Measurements from ENCODE around the gene BANK1.

BANK1 gene

DNA sequence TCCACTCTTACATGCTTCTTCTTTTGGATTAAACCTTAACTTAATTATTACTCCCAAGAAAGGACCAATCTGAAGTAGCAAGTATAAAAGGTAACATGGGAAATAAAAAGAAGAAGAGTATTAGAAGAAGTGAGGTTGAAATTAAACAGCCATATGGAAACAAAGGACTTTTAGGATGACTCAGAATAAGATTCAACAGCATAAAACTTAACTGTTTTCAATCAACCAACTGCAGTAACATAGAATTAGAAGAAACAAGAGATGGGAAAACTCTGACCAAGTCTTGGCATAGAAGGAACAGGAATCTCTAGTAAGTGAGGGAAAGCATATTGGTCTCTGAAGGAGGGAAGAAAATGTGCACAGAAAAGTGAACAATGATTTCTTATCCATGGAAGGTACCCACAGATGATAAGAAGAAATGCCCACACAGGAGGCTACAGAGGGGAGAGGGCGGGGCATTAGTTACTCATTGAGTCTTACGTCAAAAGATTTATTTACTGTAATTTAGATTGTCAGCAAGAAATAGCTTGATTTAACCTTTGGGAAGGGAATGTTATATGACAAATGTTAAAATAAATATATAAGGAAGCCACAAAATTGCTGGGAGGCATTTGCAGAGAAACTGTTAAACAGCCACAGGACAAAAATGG, 177.3 kb downstream of the BANK1 start:
- no peaks in the 10 kb centered on the region for H3K4me1 ChIP-seq (ENCODE audit: control insufficient read depth in 1 of 2, insufficient read depth in 2 of 2, low read length in 2 of 2)
- H3K36me3 ChIP-seq (ENCODE audit: control insufficient read depth in 1 of 2, insufficient read depth in 2 of 2, low read length in 2 of 2) = no peaks in the 10 kb centered on the region
- H3K27me3 ChIP-seq (ENCODE audit: control insufficient read depth in 1 of 2, insufficient read depth in 2 of 2, low read length in 2 of 2) = no peaks in the 10 kb centered on the region
- no peaks in the 10 kb centered on the region for H3K9me3 ChIP-seq (ENCODE audit: control insufficient read depth in 1 of 2, low read length in 2 of 2)
- H3K9ac ChIP-seq (ENCODE audit: low read depth in 1 of 2, low read length in 2 of 2) = no peak overlapping the region
- H3K4me3 ChIP-seq (ENCODE audit: low read depth in 1 of 2, low read length in 2 of 2) = no peak overlapping the region
- no peak overlapping the region for H3K27ac ChIP-seq (ENCODE audit: low read depth, low read length)

DNA sequence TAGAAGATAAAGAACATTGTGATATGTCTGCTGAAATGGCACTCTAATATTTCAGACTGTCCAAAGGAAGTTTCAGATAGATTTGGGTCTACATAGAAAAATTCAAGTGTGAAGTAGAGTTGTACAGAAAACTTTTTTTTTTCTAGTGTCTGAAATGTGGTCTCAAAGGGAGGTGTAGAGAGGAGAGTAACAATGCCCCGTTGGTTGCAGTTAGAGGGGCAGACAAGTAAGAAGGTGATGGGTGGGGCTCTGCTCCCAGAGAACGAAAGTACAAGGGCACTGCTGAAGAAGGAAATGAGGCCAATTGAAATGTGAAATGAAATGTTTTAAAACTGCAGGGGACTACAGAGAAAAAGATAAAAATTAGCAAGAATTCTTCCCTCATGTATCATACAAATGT, 177.8 kb downstream of the BANK1 start:
- Histone ChIP-seq H3K9ac (ENCODE audit: low read depth in 1 of 2, low read length in 2 of 2) (no peak overlapping the region), H3K9me3 (ENCODE audit: control insufficient read depth in 1 of 2, low read length in 2 of 2) (no peaks in the 10 kb centered on the region), H3K4me3 (ENCODE audit: low read depth in 1 of 2, low read length in 2 of 2) (no peak overlapping the region), H3K36me3 (ENCODE audit: control insufficient read depth in 1 of 2, insufficient read depth in 2 of 2, low read length in 2 of 2) (no peaks in the 10 kb centered on the region), H3K27me3 (ENCODE audit: control insufficient read depth in 1 of 2, insufficient read depth in 2 of 2, low read length in 2 of 2) (no peaks in the 10 kb centered on the region), H3K27ac (ENCODE audit: low read depth, low read length) (no peak overlapping the region), H3K4me1 (ENCODE audit: control insufficient read depth in 1 of 2, insufficient read depth in 2 of 2, low read length in 2 of 2) (no peaks in the 10 kb centered on the region)

DNA sequence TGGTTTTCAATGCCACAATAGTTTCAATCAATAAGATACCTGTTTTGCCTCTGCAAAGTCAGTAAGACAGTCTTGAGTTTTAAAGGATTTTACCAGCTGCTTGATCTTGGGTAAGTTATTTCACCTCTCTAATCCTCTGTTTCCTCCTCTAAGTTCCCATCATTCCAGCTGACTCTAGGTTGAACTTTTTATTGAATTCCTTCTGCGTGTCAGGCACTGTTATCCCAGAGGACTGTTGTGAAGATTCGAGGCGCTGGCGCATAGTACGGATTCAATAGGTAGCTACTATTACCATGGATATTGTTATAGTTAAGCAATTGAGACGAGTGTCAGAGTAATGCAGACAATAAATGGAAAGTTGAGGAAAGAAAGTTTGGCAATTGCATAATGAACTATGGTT, 179.4 kb downstream of the BANK1 start:
- Histone ChIP-seq H3K9me3 (ENCODE audit: control insufficient read depth in 1 of 2, low read length in 2 of 2) (no peaks in the 10 kb centered on the region), H3K9ac (ENCODE audit: low read depth in 1 of 2, low read length in 2 of 2) (no peak overlapping the region), H3K27ac (ENCODE audit: low read depth, low read length) (no peak overlapping the region), H3K4me1 (ENCODE audit: control insufficient read depth in 1 of 2, insufficient read depth in 2 of 2, low read length in 2 of 2) (no peaks in the 10 kb centered on the region), H3K36me3 (ENCODE audit: control insufficient read depth in 1 of 2, insufficient read depth in 2 of 2, low read length in 2 of 2) (no peaks in the 10 kb centered on the region), H3K4me3 (ENCODE audit: low read depth in 1 of 2, low read length in 2 of 2) (no peak overlapping the region), H3K27me3 (ENCODE audit: control insufficient read depth in 1 of 2, insufficient read depth in 2 of 2, low read length in 2 of 2) (no peaks in the 10 kb centered on the region)

DNA sequence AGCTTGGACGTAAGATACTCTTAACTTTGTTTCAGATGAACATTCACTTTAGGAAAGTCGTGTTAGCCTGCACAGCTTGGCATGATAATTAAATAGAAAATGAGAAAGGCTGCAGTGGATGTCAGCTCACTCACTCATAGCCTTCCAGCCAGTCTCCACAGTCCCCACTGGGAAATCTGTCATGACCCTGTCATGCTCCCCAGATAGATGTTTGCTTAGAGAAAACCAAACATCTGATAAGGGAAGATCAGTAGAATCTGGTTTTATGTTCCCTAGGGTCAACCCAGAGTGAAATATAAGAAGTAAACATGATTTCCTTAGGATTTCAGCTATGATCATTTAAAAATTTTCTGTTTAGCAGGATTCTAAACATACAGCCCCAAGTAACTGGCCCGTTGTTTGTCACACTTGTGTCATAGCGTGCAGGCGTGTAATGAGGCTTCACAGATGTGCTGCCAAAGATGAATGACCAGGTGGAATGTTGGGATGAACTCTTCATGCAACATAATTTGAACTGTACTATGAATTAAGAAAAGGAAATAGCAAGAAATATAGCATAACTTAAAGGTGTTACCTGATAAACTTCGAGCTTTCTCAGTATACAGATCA, 180.1 kb downstream of the BANK1 start:
- H3K4me1 ChIP-seq (ENCODE audit: control insufficient read depth in 1 of 2, insufficient read depth in 2 of 2, low read length in 2 of 2) = no peaks in the 10 kb centered on the region
- H3K9ac ChIP-seq (ENCODE audit: low read depth in 1 of 2, low read length in 2 of 2) = no peak overlapping the region
- H3K27me3 ChIP-seq (ENCODE audit: control insufficient read depth in 1 of 2, insufficient read depth in 2 of 2, low read length in 2 of 2) = no peaks in the 10 kb centered on the region
- no peak overlapping the region for H3K4me3 ChIP-seq (ENCODE audit: low read depth in 1 of 2, low read length in 2 of 2)
- H3K9me3 ChIP-seq (ENCODE audit: control insufficient read depth in 1 of 2, low read length in 2 of 2) = no peaks in the 10 kb centered on the region
- no peak overlapping the region for H3K27ac ChIP-seq (ENCODE audit: low read depth, low read length)
- H3K36me3 ChIP-seq (ENCODE audit: control insufficient read depth in 1 of 2, insufficient read depth in 2 of 2, low read length in 2 of 2) = no peaks in the 10 kb centered on the region

DNA sequence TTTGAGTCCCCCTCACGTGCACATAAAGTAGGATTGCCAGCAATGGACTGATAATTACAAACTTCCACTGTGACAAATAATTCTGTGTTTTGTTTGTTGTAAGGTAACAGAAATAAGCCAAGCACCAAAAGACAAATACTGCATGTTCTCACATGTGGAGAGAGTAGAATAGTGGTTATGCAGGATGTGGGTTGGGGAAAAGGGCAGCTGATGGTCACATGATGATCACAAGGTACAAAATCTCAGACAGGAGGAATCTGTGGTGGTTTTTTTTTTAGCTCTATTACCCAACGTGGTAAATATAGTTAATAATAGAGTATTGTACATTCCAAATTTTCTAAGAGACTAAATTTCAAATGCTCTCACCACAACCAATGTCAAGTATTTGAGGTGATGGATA, 182.3 kb downstream of the BANK1 start:
- Histone ChIP-seq H3K4me3 (ENCODE audit: low read depth in 1 of 2, low read length in 2 of 2) (no peak overlapping the region), H3K27me3 (ENCODE audit: control insufficient read depth in 1 of 2, insufficient read depth in 2 of 2, low read length in 2 of 2) (no peaks in the 10 kb centered on the region), H3K4me1 (ENCODE audit: control insufficient read depth in 1 of 2, insufficient read depth in 2 of 2, low read length in 2 of 2) (no peaks in the 10 kb centered on the region), H3K27ac (ENCODE audit: low read depth, low read length) (no peak overlapping the region), H3K36me3 (ENCODE audit: control insufficient read depth in 1 of 2, insufficient read depth in 2 of 2, low read length in 2 of 2) (no peaks in the 10 kb centered on the region), H3K9me3 (ENCODE audit: control insufficient read depth in 1 of 2, low read length in 2 of 2) (no peaks in the 10 kb centered on the region), H3K9ac (ENCODE audit: low read depth in 1 of 2, low read length in 2 of 2) (no peak overlapping the region)

DNA sequence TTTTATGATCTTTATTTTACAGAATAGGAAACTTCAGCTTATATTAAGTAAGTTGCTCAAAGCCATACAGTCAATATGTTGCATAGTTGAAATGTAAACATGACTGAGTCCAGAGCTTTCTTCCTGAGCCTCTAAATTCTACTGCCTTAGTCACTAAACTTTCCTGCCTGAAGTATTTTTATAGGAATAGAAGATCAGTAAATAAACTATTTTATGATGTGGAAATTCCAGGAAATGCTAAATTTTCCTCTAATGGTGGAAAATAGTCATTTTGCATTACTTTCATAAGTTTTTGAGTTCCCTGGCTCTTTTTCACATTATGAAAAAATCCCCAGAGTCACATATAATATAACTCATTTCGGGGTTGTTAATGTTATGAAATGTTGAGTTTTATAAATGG, 182.8 kb downstream of the BANK1 start:
- Histone ChIP-seq H3K27ac (ENCODE audit: low read depth, low read length) (no peak overlapping the region), H3K9ac (ENCODE audit: low read depth in 1 of 2, low read length in 2 of 2) (no peak overlapping the region), H3K36me3 (ENCODE audit: control insufficient read depth in 1 of 2, insufficient read depth in 2 of 2, low read length in 2 of 2) (no peaks in the 10 kb centered on the region), H3K9me3 (ENCODE audit: control insufficient read depth in 1 of 2, low read length in 2 of 2) (no peaks in the 10 kb centered on the region), H3K4me1 (ENCODE audit: control insufficient read depth in 1 of 2, insufficient read depth in 2 of 2, low read length in 2 of 2) (no peaks in the 10 kb centered on the region), H3K4me3 (ENCODE audit: low read depth in 1 of 2, low read length in 2 of 2) (no peak overlapping the region), H3K27me3 (ENCODE audit: control insufficient read depth in 1 of 2, insufficient read depth in 2 of 2, low read length in 2 of 2) (no peaks in the 10 kb centered on the region)

DNA sequence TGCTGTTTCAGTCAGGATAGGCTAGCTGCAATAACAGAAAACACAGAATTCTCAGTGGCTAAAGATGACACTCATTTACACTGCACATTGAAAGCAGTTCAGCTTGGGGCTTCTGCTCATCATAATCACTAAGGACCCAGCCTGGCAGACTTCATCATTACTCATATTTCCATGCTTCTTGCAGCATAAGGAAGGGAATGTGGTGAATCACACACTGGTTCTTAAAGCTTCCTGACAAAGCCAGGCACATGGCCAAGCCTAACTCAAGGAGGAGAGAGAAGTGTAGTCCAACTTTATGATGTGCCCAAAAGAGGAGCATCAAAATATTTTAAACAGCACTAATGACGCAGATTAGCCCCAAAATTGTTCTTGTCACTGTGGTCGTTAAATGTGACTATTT, 186.5 kb downstream of the BANK1 start:
- Histone ChIP-seq H3K4me3 (ENCODE audit: low read depth in 1 of 2, low read length in 2 of 2) (no peak overlapping the region), H3K27me3 (ENCODE audit: control insufficient read depth in 1 of 2, insufficient read depth in 2 of 2, low read length in 2 of 2) (no peaks in the 10 kb centered on the region), H3K4me1 (ENCODE audit: control insufficient read depth in 1 of 2, insufficient read depth in 2 of 2, low read length in 2 of 2) (no peaks in the 10 kb centered on the region), H3K27ac (ENCODE audit: low read depth, low read length) (no peak overlapping the region), H3K9ac (ENCODE audit: low read depth in 1 of 2, low read length in 2 of 2) (no peak overlapping the region), H3K36me3 (ENCODE audit: control insufficient read depth in 1 of 2, insufficient read depth in 2 of 2, low read length in 2 of 2) (no peaks in the 10 kb centered on the region), H3K9me3 (ENCODE audit: control insufficient read depth in 1 of 2, low read length in 2 of 2) (no peaks in the 10 kb centered on the region)

DNA sequence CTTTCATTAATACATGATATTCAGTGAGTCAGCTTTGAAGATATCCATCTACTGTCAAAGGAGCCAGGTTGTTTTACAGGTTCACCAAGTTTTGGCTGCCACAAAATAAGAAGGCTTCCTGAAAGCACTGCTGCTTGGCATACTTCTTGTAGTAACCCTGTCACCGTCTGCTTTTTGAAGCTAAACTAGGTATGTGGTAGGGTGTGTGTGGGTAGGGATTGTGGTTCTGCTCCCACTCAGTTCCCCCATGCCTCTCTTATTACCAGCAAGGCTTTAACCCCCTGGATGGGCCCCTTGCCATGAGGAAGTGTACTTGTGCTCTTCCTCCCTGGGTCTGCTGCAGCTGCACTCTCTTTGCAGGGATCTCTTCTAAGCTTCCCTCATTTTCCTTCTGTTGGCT, 191.2 kb downstream of the BANK1 start:
- Histone ChIP-seq H3K9me3 (ENCODE audit: control insufficient read depth in 1 of 2, low read length in 2 of 2) (no peaks in the 10 kb centered on the region), H3K27me3 (ENCODE audit: control insufficient read depth in 1 of 2, insufficient read depth in 2 of 2, low read length in 2 of 2) (no peaks in the 10 kb centered on the region), H3K9ac (ENCODE audit: low read depth in 1 of 2, low read length in 2 of 2) (no peak overlapping the region), H3K4me3 (ENCODE audit: low read depth in 1 of 2, low read length in 2 of 2) (no peak overlapping the region), H3K4me1 (ENCODE audit: control insufficient read depth in 1 of 2, insufficient read depth in 2 of 2, low read length in 2 of 2) (no peaks in the 10 kb centered on the region), H3K36me3 (ENCODE audit: control insufficient read depth in 1 of 2, insufficient read depth in 2 of 2, low read length in 2 of 2) (no peaks in the 10 kb centered on the region), H3K27ac (ENCODE audit: low read depth, low read length) (no peak overlapping the region)

DNA sequence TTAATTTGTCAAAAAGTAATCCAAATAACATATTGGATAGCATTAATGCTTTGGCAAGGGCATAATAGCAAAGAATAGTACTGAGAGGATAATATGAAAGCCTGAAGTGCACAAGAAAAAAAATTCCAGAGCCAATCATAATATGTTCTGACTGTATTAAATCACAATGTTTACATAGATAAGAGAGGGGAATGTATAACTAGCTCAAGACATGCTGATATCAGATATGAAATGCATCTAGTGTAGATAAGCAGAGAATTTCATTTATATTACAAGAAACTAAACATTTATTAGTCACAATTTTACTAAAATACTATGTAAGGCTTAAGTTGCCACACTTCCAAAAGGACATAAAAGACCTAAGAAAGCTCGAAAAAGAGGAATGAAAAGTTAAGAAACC, 193.3 kb downstream of the BANK1 start:
- Histone ChIP-seq H3K9ac (ENCODE audit: low read depth in 1 of 2, low read length in 2 of 2) (no peak overlapping the region), H3K4me3 (ENCODE audit: low read depth in 1 of 2, low read length in 2 of 2) (no peak overlapping the region), H3K27me3 (ENCODE audit: control insufficient read depth in 1 of 2, insufficient read depth in 2 of 2, low read length in 2 of 2) (no peaks in the 10 kb centered on the region), H3K36me3 (ENCODE audit: control insufficient read depth in 1 of 2, insufficient read depth in 2 of 2, low read length in 2 of 2) (no peaks in the 10 kb centered on the region), H3K9me3 (ENCODE audit: control insufficient read depth in 1 of 2, low read length in 2 of 2) (no peaks in the 10 kb centered on the region), H3K27ac (ENCODE audit: low read depth, low read length) (no peak overlapping the region), H3K4me1 (ENCODE audit: control insufficient read depth in 1 of 2, insufficient read depth in 2 of 2, low read length in 2 of 2) (no peaks in the 10 kb centered on the region)

DNA sequence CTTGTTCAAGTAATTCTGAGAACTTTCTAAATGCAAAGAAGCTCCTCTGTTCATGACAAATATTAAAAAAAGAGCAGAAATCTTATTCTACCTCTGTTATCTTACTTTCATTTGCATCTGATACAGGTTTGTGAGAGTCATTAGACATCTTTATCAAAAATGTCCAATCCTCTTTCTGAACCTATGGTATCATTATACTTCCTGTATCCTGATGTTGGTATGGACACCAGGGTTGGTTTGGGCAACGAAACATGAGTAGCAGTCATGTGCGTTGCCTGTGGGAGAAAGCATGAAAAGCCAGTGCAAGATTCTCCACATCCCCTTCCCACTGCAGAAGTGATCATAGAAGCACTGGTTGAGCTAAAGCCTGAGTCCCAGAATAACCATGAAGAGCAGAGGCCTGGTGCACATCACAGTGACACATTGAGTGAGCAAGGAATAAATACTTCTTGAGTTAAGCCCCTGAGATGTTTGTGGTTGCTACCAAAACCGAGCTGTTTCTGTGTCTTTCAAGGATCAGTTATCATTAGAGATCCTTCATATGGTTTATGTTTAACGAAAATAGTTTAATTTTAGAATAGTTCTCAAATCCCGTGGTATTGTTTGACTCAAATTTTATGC, 197.2 kb downstream of the BANK1 start:
- Histone ChIP-seq H3K4me3 (ENCODE audit: low read depth in 1 of 2, low read length in 2 of 2) (no peak overlapping the region), H3K9ac (ENCODE audit: low read depth in 1 of 2, low read length in 2 of 2) (no peak overlapping the region), H3K9me3 (ENCODE audit: control insufficient read depth in 1 of 2, low read length in 2 of 2) (no peaks in the 10 kb centered on the region), H3K27ac (ENCODE audit: low read depth, low read length) (no peak overlapping the region), H3K4me1 (ENCODE audit: control insufficient read depth in 1 of 2, insufficient read depth in 2 of 2, low read length in 2 of 2) (no peaks in the 10 kb centered on the region), H3K36me3 (ENCODE audit: control insufficient read depth in 1 of 2, insufficient read depth in 2 of 2, low read length in 2 of 2) (no peaks in the 10 kb centered on the region), H3K27me3 (ENCODE audit: control insufficient read depth in 1 of 2, insufficient read depth in 2 of 2, low read length in 2 of 2) (no peaks in the 10 kb centered on the region)

All from duodenal mucosa (tissue), 2 donors.